NCI-H82 treated with DMSO at 0.1 percent for 48 hours (cell line): ENCODE data around the gene NHSL1.

Source experiments
- DNase-seq: peaks from one replicate; lab custom pipeline; 2025; ENCODE audit not compliant: unreplicated experiment; lab: John Stamatoyannopoulos, UW

Gene NHSL1

DNA sequence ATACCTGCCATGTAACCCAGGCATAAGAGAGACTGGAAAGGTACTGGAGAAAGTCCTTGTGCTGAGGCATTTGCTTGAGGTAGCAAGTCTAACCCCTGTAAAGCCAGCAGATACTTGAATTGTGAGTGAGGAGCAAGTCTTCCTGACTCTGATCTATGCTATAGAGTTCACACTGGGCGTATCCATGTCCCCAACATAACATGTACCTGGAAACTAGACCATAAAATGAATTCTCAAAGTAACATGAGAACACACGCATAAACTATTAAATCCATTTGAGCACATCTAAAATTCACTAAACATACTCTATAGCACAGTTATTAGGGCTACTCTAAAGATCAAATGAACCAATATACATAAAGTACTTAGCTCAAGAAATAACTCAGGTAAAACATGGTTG, 2.0 kb downstream of the NHSL1 start:
- DNase-seq, result peak; percentile 62

DNA sequence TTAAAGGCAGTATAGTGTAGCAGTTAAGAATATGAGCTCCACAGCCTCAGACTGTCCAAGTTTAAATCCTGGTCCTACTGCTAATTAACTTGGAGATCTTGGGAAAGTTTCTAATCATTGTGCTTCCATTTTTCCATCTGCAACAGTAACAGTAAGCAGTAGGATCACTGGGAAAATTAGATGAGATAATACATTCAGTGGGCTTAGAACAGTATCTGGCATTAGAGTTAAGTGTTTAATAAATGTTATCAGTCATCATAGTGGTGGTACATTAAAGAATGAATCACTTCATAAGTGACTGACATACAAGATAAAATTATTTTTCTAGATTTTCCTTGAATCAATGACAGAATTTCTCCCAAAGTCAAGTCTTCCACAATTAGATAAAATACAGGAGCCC, 5.0 kb downstream of the NHSL1 start:
- DNase-seq, result no peak

GRCh38 chr6:138493413-138493812, 5.9 kb downstream of the NHSL1 start:
- no peak for DNase-seq

DNA sequence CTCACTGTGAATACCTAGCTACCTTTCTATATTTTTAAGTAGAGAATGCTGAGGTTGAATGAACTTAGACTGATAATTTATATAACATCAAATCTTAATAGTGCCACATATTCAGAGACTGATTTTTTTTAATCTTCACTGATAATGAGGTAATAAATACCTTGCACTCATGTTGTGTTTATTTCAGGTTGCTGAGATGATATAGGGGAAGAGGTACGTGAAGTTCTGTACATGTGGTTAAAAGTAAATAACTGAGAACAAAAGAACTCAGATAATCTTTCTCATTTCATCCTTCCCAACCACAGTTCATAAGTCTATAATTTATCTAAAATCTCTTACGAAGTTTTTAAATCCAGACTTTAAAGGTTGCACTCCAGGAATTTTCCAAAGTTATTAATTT, 6.4 kb downstream of the NHSL1 start:
- no peak for DNase-seq

DNA sequence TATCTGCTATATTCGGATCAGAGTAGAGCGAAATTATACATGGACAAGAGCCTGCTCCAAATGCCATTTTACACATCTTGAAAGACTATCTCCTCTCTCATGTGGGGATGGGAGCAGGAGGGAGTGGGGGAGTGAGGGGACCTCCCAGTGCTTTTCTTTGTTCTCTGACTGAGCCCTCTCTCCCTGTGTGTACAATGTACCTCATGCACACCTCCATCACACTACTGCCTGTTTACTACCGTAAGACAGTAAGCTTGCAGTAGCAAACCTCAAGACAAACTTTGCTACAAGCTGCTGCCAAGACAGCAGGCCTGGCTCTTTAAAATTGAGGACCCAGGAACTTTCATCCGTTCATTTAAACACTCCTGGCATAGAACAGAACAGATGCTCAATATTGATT, 7.2 kb downstream of the NHSL1 start:
- DNase-seq, result no peak

DNA sequence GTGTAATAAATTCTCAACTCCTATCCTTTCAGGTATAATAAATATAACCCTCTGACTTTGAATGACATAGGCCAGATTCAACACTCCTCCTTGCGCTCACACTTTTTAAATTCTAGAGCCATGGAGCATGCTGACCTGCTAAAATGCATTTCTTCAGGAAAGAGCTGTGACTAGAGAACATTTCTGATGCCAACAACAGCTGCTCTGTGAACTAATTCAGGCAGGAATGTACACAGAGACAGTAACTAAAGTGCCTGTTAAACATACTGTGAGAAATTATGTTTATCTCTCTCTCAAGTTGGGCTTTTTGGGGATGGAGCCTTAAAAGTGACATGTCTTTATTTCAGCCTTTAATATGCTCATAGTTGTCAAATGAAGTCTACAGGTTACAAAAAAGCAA, 8.3 kb downstream of the NHSL1 start:
- DNase-seq, result no peak

GRCh38 chr6:138489846-138490245, 9.4 kb downstream of the NHSL1 start:
- DNase-seq, result no peak

DNA sequence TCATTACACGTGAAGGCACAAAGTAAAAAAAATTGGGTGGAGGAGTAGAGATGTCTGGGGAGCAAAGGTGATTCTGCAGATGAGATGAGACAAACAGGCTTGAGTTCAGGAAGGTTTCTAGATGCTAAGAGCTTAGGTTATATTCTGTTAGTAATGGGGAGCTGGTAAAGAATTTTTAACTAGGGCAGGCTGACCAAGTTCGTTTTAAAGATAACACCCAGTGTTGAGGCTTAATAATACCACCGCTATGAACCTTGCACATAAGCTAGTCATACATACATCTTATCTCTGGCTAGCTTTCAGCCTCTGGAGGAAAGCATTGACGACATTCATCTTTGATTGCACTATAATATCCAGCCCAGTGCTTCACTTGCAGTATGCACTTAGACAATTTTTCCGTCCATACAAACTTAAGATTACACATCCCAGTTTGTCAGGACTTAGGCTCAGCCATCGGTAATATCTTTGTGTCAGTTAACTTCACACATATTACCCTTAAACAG, 12.1 kb downstream of the NHSL1 start:
- DNase-seq, result no peak

GRCh38 chr6:138486249-138487101, 12.8 kb downstream of the NHSL1 start:
- no peak for DNase-seq

- DNase-seq, result no peak
These were observed 13.6 kb downstream of the NHSL1 start for GRCh38 chr6:138485586-138486248.

GRCh38 chr6:138485005-138485545, 14.2 kb downstream of the NHSL1 start:
- DNase-seq, result peak; percentile 92

DNA sequence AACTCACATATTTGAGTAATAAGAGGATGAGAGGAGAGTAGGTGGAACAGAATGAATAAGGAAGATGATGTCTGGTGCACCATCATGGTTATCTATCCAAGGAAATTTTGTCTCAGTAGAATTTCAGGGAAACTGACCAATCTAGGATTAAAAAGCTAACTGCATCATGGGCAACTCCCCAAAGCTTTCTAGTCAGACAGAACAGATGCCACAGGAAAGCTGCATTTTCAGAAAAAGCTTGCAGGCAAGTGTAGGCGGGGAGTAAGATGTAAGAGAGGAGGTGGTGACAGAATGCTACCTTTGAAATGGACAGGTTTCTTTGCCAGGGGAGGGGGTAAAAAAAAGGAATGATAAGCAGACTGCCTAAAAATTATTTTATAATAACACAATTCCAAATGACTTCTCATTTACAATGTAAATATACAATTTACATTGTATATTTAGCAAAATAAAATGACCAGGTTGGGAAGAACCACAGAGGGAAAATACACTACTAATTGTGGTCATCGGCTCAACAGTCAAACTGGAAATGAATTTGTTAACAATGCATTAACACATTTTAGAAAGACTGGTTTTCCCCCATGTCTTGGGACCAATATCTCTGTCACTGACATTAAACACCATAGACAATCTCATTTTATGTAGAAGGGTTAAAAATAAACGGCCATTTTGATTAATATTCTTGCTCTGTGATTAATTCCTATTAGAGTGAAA, 15.1 kb downstream of the NHSL1 start:
- DNase-seq, result no peak

GRCh38 chr6:138482816-138483215, 16.5 kb downstream of the NHSL1 start:
- no peak for DNase-seq

DNA sequence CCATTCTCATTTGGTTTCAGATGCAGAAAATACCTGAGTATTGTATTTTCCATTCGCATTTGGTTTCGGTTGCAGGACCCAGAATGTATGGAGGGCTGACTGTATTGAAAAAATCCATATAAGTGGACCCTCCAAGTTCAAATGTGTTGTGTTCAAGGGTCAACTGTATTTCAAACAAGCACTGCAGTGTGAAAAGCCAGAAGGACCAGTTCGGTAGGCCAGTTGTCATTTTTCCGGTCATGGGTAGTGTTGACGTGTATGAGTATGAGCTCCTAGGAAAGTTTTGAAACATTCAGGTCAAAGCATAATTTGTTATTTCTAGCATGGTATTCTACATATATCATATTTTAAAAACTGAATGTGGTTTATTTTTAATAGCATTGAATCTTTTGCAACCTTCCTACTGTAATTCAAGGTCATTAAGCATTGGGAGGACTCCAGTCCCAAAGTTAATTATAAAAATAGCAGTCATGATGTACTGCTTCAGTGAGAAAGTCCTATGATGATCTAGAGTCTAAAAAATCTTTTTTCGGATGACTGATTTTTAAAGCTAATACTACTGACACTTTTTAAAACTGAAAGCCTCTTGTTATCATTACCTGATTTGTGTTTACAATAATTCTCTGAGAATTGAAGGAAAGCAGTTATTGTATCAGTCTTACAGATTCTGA, 18.9 kb downstream of the NHSL1 start:
- DNase-seq, result no peak

- no peak for DNase-seq
These were observed 21.3 kb downstream of the NHSL1 start for GRCh38 chr6:138477913-138478539.

DNA sequence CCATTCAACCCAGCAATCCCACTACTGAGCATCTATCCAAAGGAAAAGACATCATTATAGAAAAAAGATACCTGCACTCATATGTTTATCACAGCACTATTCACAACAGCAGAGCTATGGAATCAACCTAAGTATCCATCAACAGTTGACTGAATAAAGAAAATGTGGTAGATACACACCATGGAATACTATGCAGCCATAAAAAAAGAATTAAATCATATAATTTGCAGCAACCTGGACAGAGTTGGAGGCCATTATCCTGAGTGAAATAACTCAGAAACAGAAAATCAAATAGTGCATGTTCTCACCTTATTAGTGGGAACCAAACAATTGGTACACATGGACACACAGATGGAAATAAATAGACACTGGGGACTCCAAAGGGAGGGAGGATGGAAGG, 23.2 kb downstream of the NHSL1 start:
- no peak for DNase-seq

GRCh38 chr6:138473144-138473543, 26.1 kb downstream of the NHSL1 start:
- DNase-seq, result no peak

- DNase-seq, result no peak
These were observed 30.8 kb downstream of the NHSL1 start for GRCh38 chr6:138468320-138469015.

DNA sequence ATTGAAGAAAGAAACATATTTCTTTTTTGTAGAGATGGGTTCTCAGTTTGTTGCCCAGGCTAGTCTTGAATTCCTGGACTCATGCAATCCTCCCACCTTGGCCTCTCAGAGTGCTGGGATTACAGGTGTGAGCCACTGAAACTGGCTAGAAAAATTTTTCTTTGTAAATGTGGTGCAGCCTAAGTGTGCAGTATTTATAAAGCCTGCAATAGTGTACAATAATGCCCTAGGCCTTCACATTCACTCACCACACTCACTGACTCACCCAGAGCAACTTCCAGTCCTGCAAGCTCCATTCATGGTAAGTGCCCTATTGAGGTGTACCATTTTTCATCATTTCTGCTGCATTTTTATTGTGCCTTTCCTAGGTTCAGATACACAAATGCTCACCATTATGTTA, 31.4 kb downstream of the NHSL1 start:
- no peak for DNase-seq
